ENCODE data around the gene PRSS36.
A peak's percentile ranks its signal among the peaks of the same experiment; 100 is the strongest.

Gene PRSS36

DNA sequence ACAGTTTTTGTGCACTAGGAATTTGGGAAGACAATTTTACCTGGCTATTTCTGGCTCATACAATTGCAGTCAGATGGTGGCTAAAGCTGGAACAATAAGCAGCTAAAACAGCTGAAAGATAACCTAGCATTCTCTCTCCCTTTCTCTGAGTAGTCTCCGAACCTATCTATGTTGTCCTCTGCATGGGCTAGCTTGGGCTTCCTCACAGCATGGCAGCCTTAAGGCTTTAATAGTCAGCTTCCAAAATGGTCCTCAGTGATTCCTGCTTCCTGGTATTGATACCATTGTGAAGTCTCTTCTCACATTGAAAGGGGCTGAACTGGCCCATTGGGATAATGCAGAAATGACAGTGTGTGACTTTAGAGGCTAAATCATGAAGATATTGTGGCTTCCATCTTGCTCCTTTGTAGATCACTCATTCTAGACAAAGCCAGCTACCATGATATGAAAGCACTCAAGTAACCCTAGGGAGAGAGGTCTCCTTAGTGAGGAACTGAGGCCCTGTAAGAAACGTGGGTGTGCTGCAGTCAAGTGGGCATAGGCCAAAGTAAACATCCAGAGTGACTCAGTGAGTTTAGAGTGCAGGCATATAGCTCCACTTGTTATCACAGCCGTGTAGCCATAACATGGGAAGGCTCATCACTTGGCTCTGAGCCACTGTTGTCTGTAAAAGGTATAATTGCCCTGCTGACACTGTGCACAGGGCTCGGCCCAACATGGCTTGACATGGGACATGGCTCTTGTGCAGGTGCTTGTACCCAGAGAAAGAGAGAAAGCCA lies 49.8 kb downstream of the PRSS36 start:
- DNase-seq: peak in 3 of 4 experiments; percentile 43 to 56 (median 47)

DNA sequence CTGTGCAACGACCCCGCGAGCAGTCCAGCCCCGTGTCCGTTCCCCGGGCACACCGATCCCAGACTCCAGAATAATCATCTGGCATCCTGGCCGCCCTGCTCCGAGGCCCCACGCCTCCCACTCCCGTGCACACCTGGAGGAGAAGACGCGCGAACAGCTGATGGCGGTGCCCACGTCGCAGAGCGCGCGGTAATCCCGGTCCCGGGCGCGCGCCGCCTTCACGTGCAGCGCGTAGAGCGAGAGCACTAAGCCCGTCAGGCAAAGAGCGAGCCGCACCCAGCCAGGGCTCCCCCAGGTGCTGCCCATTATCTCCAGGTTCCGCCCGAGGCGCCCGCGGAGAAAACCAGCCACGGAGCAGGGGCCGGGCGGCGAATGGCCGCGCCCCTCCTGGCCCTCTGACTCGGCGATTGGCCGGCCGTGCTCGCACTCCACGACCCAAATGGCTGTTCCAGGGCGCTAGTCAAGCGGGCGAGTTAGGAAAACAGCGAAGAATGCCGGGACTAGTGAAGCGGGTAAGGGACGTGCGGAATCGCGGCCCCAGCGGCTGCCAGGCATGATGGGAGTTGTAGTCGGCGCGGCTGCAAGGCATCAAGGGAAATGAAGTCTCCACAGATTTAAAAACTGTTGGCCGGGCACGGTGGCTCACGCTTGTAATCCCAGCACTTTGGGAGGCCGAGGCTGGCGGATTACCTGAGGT lies 55.3 kb downstream of the PRSS36 start, which contains the start of gene VKORC1:
Gene VKORC1 (minus strand): TSS at position 374 of the 697 bp plus-strand sequence. CDS start 68 bp downstream, at position 306.
- DNase-seq: peak; percentile 97 to 99 (median 98)

DNA sequence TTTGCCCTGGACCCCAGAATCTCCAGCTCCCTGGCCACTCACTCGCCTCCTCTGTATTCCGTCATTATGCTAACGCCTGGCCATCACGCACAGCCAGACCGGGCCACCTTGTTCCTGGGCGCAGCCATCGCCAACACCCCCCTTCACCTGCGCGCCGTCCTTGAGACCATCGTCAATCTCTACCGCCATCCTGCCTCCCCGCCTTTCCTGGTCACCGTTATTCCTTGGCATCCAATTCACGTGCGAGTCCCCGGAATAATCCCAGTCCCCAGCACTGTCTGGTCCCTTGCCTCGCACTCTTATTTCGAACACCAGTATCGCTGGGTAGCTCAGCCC lies 55.8 kb downstream of the PRSS36 start:
- DNase-seq: peak in 1 of 4 experiments; percentile 26

DNA sequence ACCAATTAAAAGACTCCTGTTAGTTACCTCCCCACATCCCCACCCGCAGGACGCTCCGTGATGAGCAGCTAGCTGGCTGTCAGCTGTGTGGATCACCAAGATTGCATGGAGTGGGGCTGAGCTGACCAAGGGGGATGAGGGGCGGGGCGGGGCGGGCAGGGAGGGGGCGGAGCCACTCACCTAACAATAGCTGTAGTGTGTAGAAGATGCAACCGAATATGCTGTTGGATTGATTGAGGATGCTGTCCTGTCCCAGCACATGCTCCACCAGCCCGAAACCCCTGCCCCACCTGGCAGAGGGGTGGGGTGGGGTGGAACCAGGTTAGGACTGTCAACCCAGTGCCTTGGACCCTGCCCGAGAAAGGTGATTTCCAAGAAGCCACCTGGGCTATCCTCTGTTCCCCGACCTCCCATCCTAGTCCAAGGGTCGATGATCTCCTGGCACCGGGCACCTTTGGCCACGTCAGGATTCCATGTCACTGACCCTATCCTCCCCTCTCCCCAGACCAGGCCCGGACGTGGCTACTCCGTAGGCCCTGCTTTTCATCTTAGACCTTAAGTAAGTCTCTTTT lies 56.6 kb downstream of the PRSS36 start:
- peak in 1 of 4 experiments; percentile 23 for DNase-seq

DNA sequence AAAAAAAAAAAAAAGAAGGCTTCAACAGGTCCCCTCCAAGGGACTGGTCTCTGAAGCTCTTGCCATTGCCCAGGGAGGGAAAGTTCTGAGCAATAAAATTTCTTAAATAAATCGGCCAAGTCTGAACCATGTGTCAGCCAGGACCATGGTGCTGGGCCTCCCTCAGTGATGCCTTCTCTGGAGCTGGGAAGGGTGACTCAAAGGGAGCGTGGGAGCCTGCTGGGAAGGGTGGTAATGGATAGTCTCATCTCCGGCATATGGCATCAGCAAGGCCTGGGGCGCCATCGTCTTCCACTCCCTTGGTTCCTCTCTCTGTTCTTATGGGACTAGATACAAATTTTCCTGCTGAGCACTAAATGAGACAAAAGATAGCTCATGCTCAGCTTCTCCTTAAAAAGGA lies 57.5 kb downstream of the PRSS36 start:
- no peak for DNase-seq

DNA sequence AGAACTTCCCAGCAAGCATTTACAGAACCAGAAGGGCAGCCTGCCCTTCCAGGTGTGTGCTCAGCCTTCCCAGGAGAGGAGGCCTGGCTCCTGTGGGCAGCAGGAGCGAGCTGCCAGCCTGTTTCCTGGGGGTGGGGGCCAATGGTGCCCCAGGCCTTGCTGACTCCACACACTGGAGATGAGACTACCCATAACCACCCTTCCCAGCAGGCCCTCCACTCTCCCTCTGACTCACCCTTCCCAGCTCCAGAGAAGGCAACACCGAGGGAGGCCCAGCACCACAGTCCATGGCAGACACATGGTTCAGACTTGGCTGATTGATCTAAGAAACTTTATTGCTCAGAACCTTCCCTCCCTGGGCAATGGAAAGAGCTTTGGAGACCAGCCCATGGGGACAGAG lies 59.3 kb downstream of the PRSS36 start:
- no peak for DNase-seq

DNA sequence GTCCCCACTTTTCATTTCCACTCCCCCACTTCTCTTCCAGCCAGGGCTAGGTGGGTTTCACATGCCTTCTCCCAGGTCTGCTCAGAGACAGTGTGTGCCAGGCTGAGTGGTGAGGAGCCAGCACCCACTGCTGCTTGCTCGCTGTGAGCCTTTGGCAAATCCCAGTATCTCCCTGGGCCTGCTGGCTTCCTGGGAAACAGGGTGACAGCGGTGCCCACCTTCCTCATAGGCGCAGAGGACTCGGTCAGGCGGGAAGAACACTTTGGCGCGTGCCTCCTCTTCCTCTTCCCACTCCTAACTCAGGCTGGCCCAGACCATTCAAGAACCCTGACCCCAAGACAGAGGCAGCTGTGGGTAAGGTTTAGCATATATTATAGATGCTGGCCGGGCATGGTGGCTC lies 60.7 kb downstream of the PRSS36 start:
- no peak for DNase-seq

All from suppressor macrophage (primary cell).